Left lung (tissue), 10 donors: ENCODE results near the gene OR2AT4. TPM values are rescaled to one million over a fixed set of nuclear protein-coding genes. Genes with fewer than 3 reads are reported as not detected.

Source experiments
- ATAC-seq: fragments of 200-7000 bp; cut with Tn5 transposase; one replicate; pipeline ENCODE4 v1.9.1; 2020; ENCODE audit warnings: moderate library complexity
- DNase-seq, 4 donors: peaks; one replicate each; pipeline ENCODE4 v3.0.0-alpha.2; 2013 to 2020
- H3K27ac ChIP-seq, 2 donors: fragments of 200-600 bp; sonication (generic) in 1 of 2; one replicate each; pipeline versions ENCODE4 v1.5.0 to v1.8.0; 2020 to 2021
- H3K27me3 ChIP-seq, 2 donors: fragments of 200-600 bp; sonication (generic) in 1 of 2; one replicate each; pipeline versions ENCODE4 v1.5.0 to v1.8.0; 2020 to 2021
- H3K36me3 ChIP-seq, 2 donors: fragments of 200-600 bp; sonication (generic) in 1 of 2; one replicate each; pipeline versions ENCODE4 v1.5.0 to v1.8.0; 2020 to 2021
- H3K4me1 ChIP-seq, 2 donors: fragments of 200-600 bp; one replicate each; pipeline ENCODE4 v1.8.0; 2021
- H3K4me3 ChIP-seq, 2 donors: fragments of 200-600 bp; sonication (generic) in 1 of 2; one replicate each; pipeline versions ENCODE4 v1.5.0 to v1.8.0; 2020 to 2021; ENCODE audit warnings: mild to moderate bottlenecking in 1 of 2
- H3K9me3 ChIP-seq, 2 donors: fragments of 200-600 bp; sonication (generic) in 1 of 2; one replicate each; pipeline versions ENCODE4 v1.5.0 to v1.8.0; 2020 to 2021
- CTCF ChIP-seq, 2 donors: fragments of 200-600 bp; sonication (generic) in 1 of 2; IDR thresholded peaks; one replicate each; pipeline versions ENCODE4 v1.5.0 to v1.8.0; 2021; ENCODE audit warnings: antibody characterized with exemption in 2 of 2
- intact Hi-C, 2 donors: fragments of 100-400 bp; cut with DNase I; formaldehyde crosslinking; loops; one replicate each; pipeline versions ENCODE4 v1.11.2 to v1.14.2; 2022
- polyA plus RNA-seq, 6 donors: library from polyadenylated mRNA; unstranded; fragments of 120-200 nt; gene quantifications; one replicate each; pipeline ENCODE4 v1.2.1, GENCODE V29; 2013; ENCODE audit not compliant: insufficient read length in 6 of 6
- total RNA-seq, 2 donors: library from RNA; stranded (reverse); fragmentation: NEBNext Ultra II Directional; extraction: Animal tissue kit (Norgen Biotek cat#: 25700); gene quantifications; one replicate each; pipeline ENCODE4 v1.2.1, GENCODE V29; 2021
- donor health status: DM: no; HTN: yes; CAD: no.
- donor health status: DM: no; HTN: no; CAD: no.

Gene OR2AT4
- total and polyA plus RNA-seq, 8 donors, result 0.04 to 0.11 (median 0.06) TPM; not detected in 2

- TF ChIP-seq CTCF (IDR thresholded peaks at IDR 0.05), result no peak
- intact Hi-C loops, result no loop called here
- no peak for ATAC-seq
Measured at GRCh38 chr11:75083217-75083605, 13.5 kb downstream of the OR2AT4 start.

GRCh38 chr11:75082601-75083216 is 14.0 kb downstream of the OR2AT4 start:
- intact Hi-C loops, result no loop called here
- no peak for ATAC-seq
- Histone ChIP-seq H3K9me3 (no peaks in the 10 kb centered on the region), H3K36me3 (no peaks in the 10 kb centered on the region), H3K4me1 (no peaks in the 10 kb centered on the region), H3K27me3 (peaks cover 0 to 15% of the 10 kb centered on the region in 2 donors), H3K27ac (no peak overlapping the region), H3K4me3 (no peak overlapping the region)
- no peak for DNase-seq
- TF ChIP-seq CTCF (IDR thresholded peaks at IDR 0.05), result no peak

More at GRCh38 chr11:75083217-75083605, 13.5 kb downstream of the OR2AT4 start:
- no peak for DNase-seq
- Histone ChIP-seq H3K4me1 (no peaks in the 10 kb centered on the region), H3K27ac (no peak overlapping the region), H3K27me3 (peaks cover 0 to 15% of the 10 kb centered on the region in 2 donors), H3K9me3 (no peaks in the 10 kb centered on the region), H3K36me3 (no peaks in the 10 kb centered on the region), H3K4me3 (no peak overlapping the region)

DNA sequence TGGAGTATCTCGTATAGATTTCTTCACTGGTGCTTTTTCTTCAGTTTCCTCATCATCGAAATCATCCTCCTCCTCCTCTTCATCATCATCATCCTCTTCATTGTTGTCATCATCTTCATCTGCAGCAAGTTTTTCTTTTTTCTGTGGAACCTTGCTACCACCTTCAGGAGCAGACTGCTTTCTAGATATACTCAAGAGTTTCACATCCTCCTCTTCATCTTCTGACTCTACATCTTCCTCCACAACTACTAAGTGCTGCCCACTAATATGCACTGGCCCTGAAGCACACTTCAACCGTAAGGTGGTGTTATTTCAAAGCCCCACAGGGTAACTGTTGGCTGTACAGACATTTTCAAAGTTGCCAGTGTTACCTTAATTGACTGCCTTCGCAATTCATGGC is 17.1 kb downstream of the OR2AT4 start:
- no peak for TF ChIP-seq CTCF (IDR thresholded peaks at IDR 0.05)
- Histone ChIP-seq H3K4me1 (no peaks in the 10 kb centered on the region), H3K27me3 (peaks cover 0 to 15% of the 10 kb centered on the region in 2 donors), H3K4me3 (no peak overlapping the region), H3K27ac (no peak overlapping the region), H3K9me3 (no peaks in the 10 kb centered on the region), H3K36me3 (no peaks in the 10 kb centered on the region)
- ATAC-seq (no peak), DNase-seq (no peak)
- intact Hi-C loops, result no loop called here

DNA sequence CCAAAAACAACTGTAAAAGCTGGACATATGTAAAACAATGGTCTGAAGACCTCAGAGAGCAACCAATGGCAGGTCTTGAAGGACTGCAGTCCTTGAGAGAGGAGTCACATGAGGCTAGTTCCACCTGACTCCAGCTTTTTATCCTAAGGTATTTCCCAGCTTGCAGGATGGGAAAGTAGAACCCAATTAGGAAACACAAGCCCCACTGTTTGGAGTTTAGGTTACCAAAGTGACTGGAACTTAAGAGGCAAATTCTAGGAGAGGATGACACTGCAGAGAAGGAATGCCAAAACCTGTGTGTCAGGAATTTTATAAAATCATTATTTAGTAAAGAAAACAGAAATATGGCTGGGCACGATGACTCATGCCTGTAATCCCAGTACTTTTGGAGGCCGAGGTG is 18.4 kb downstream of the OR2AT4 start:
- intact Hi-C loops, result no loop called here
- Histone ChIP-seq H3K9me3 (no peaks in the 10 kb centered on the region), H3K36me3 (no peaks in the 10 kb centered on the region), H3K4me1 (no peaks in the 10 kb centered on the region), H3K27ac (no peak overlapping the region), H3K4me3 (no peak overlapping the region), H3K27me3 (peaks cover 0 to 12% of the 10 kb centered on the region in 2 donors)
- TF ChIP-seq CTCF (IDR thresholded peaks at IDR 0.05), result no peak
- ATAC-seq (no peak), DNase-seq (no peak)

DNA sequence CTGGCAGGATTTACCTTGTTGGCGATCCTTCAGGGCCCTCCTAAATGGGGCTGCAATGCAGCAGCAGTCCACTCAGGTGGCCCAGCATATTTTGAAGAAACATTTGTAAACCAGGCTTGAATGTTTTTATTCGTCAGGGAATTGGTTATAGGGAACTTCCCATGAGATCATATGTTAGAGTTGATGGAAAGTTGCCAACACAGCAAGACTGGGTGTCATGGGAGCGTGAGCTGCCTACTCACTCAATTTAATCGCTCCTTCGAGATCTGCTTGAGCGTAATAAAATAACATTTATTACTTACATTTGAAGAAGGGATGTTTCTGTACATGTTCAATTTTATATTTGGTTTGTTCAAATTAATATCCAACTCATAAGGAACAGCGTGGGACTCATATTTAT is 19.4 kb downstream of the OR2AT4 start:
- Histone ChIP-seq H3K4me1 (no peaks in the 10 kb centered on the region), H3K9me3 (no peaks in the 10 kb centered on the region), H3K27me3 (peaks cover 0 to 15% of the 10 kb centered on the region in 2 donors), H3K36me3 (no peaks in the 10 kb centered on the region), H3K4me3 (no peak overlapping the region), H3K27ac (no peak overlapping the region)
- DNase-seq (no peak), ATAC-seq (no peak)
- TF ChIP-seq CTCF (IDR thresholded peaks at IDR 0.05), result no peak
- intact Hi-C loops, result no loop called here
